Endothelial cell of umbilical vein (primary cell): Measurements from ENCODE around the gene STX8. TPM values are rescaled to one million over a fixed set of nuclear protein-coding genes. Genes with fewer than 3 reads are reported as not detected.

Experiments
- BruUV-seq: library from RNA; stranded (reverse); fragments of 400-500 nt; replicated peaks from 2 replicates; lab custom pipeline; 2021; lab: Mats Ljungman, UMichigan
- CTCF ChIA-PET: fragments of 300-600, 350-600 bp; sonication (Branson Sonifier 250); formaldehyde crosslinking; loops from one replicate; lab custom pipeline; 2021; ENCODE audit warnings: antibody characterized with exemption, inconsistent platforms; lab: Charles Lee
- POLR2A ChIA-PET: fragments of 300-600, 350-600 bp; sonication (Branson Sonifier 250); formaldehyde crosslinking; loops from one replicate; lab custom pipeline; 2021; ENCODE audit warnings: antibody characterized with exemption, inconsistent platforms; lab: Charles Lee
- DNase-seq: peaks from one replicate; pipeline ENCODE4 v3.0.0-alpha.2; 2011; ENCODE audit warnings: low read depth, low spot score
- FAIRE-seq: peaks from 2 replicates; lab custom pipeline; 2011; peaks lifted over from hg19 to GRCh38; lab: Jason Lieb, UNC
- H2AFZ ChIP-seq: 2 replicates; pipeline ENCODE4 v1.6.0; 2012; ENCODE audit warnings: low read depth, low read length, control low read depth, inconsistent platforms
- H3K27ac ChIP-seq: 2 replicates; pipeline ENCODE4 v1.5.1; 2011; ENCODE audit warnings: low read depth, mild to moderate bottlenecking, control low read depth, low read length, moderate library complexity; ENCODE audit not compliant: insufficient read depth
- H3K27me3 ChIP-seq, 2 experiments: 2 replicates each; pipeline versions ENCODE4 v1.6.0 to v1.6.1; 2011; ENCODE audit warnings: low read length in 2 of 2, mixed read lengths in 1 of 2; ENCODE audit not compliant: control insufficient read depth in 2 of 2, insufficient read depth in 2 of 2
- H3K36me3 ChIP-seq, 2 experiments: 2 replicates in 1 of 2; 3 replicates in 1 of 2; pipeline ENCODE4 v1.5.1; 2011; ENCODE audit warnings: low read length in 2 of 2, mild to moderate bottlenecking in 1 of 2, moderate library complexity in 1 of 2; ENCODE audit not compliant: control insufficient read depth in 2 of 2, insufficient read depth in 2 of 2; ENCODE audit errors: extremely low read depth in 1 of 2
- H3K4me1 ChIP-seq: 3 replicates; pipeline ENCODE4 v1.5.1; 2011; ENCODE audit warnings: mild to moderate bottlenecking, low read length; ENCODE audit not compliant: control insufficient read depth, insufficient read depth; ENCODE audit errors: extremely low read depth
- H3K4me2 ChIP-seq: 2 replicates; pipeline ENCODE4 v1.6.1; 2011; ENCODE audit warnings: low read length, control low read depth, mixed read lengths; ENCODE audit not compliant: insufficient read depth
- H3K4me3 ChIP-seq, 3 experiments: fragments of 200-600 bp in 1 of 3; sonication (generic), shearing (Covaris generic) in 1 of 3; replicated peaks in 1 of 3; 2 replicates each; pipeline ENCODE4 v1.5.1; 2011 to 2016; ENCODE audit warnings: control low read depth in 3 of 3, low read length in 3 of 3, mild to moderate bottlenecking in 2 of 3, inconsistent platforms in 1 of 3, low read depth in 1 of 3, moderate library complexity in 1 of 3; ENCODE audit not compliant: insufficient read depth in 1 of 3
- H3K79me2 ChIP-seq: 2 replicates; pipeline ENCODE4 v1.6.0; 2012; ENCODE audit warnings: low read length, inconsistent platforms; ENCODE audit not compliant: control insufficient read depth, insufficient read depth
- H3K9ac ChIP-seq: replicated peaks from 2 replicates; pipeline ENCODE3; 2011; ENCODE audit warnings: low read length, control low read depth; ENCODE audit not compliant: insufficient read depth; ENCODE audit errors: extremely low read depth
- H3K9me1 ChIP-seq: replicated peaks from 3 replicates; pipeline ENCODE4 v1.6.0; 2011; ENCODE audit warnings: mild to moderate bottlenecking, low read length; ENCODE audit not compliant: control insufficient read depth, insufficient read depth; ENCODE audit errors: extremely low read depth
- H3K9me3 ChIP-seq: replicated peaks from 2 replicates; pipeline ENCODE4 v1.5.1; 2012; ENCODE audit warnings: low read length, inconsistent platforms; ENCODE audit not compliant: control insufficient read depth, insufficient read depth
- H4K20me1 ChIP-seq: replicated peaks from 2 replicates; pipeline ENCODE3; 2011; ENCODE audit warnings: mild to moderate bottlenecking, low read length; ENCODE audit not compliant: control insufficient read depth, insufficient read depth; ENCODE audit errors: extremely low read depth
- EZH2 ChIP-seq: IDR thresholded peaks from 2 replicates; pipeline ENCODE4 v1.6.1; 2012; ENCODE audit warnings: borderline replicate concordance, low read depth, mild to moderate bottlenecking, moderate library complexity, low read length, inconsistent platforms; ENCODE audit not compliant: severe bottlenecking
- FOS ChIP-seq: IDR thresholded peaks from 2 replicates; pipeline ENCODE4 v1.6.1; 2011; ENCODE audit warnings: mild to moderate bottlenecking, low read length, moderate library complexity, borderline replicate concordance; ENCODE audit not compliant: insufficient read depth
- GATA2 ChIP-seq: IDR thresholded peaks from 2 replicates; pipeline ENCODE4 v1.7.0; 2011; ENCODE audit warnings: low read depth, mild to moderate bottlenecking, moderate library complexity, mixed read lengths, low read length; ENCODE audit not compliant: insufficient read length, insufficient read depth
- JUN ChIP-seq: IDR thresholded peaks from 2 replicates; pipeline ENCODE4 v1.6.1; 2011; ENCODE audit warnings: borderline replicate concordance, low read depth; ENCODE audit not compliant: insufficient read length, insufficient read depth
- MAX ChIP-seq: IDR thresholded peaks from 2 replicates; pipeline ENCODE4 v1.6.1; 2011; ENCODE audit not compliant: insufficient read depth, insufficient read length
- MYC ChIP-seq: IDR thresholded peaks from one replicate; pipeline ENCODE4 v1.6.1; 2011; ENCODE audit warnings: mild to moderate bottlenecking, low read depth, low read length
- POLR2A ChIP-seq: IDR thresholded peaks from 2 replicates; pipeline ENCODE4 v1.6.1; 2012; ENCODE audit warnings: low read depth, mild to moderate bottlenecking, control low read depth, low read length
- POLR2AphosphoS5 ChIP-seq: IDR thresholded peaks from 2 replicates; pipeline ENCODE4 v1.6.1; 2012; ENCODE audit warnings: low read depth, mild to moderate bottlenecking, control low read depth, low read length, moderate library complexity; ENCODE audit not compliant: insufficient read depth
- dilution Hi-C: fragments of 300-500 bp; cut with MboI; formaldehyde crosslinking; loops from one replicate; pipeline ENCODE4 v1.15.0; 2019; ENCODE audit warnings: low sequenced_read_pairs; ENCODE audit not compliant: extremely low pct_ligation_motif_present
- intact Hi-C: fragments of 100-400 bp; cut with micrococcal nuclease; formaldehyde crosslinking; loops from one replicate; pipeline ENCODE4 v1.10.0; 2022
- polyA plus RNA-seq, 4 experiments: library from polyadenylated mRNA; depleted of rRNA in 3 of 4; stranded (reverse) in 3 of 4; unstranded in 1 of 4; fragments of >200 nt; gene quantifications; 2 replicates each; pipeline versions ENCODE4 v1.2.1 to v1.2.3, GENCODE V29; 2011 to 2012; ENCODE audit warnings: missing spikeins in 1 of 4
- total RNA-seq: library from RNA; stranded (reverse); gene quantifications from 2 replicates; pipeline ENCODE4 v1.2.3, GENCODE V29; 2021
- TF ChIP-seq, protein P1 (sequence below), 2 donors: IDR thresholded peaks; 1 replicate in 1 of 2; 2 replicates in 1 of 2; pipeline ENCODE4 v1.5.1; 2011; ENCODE audit warnings: low read length in 2 of 2, mild to moderate bottlenecking in 2 of 2, moderate library complexity in 2 of 2, control low read depth in 1 of 2, inconsistent platforms in 1 of 2, low read depth in 1 of 2; ENCODE audit not compliant: insufficient read depth in 1 of 2; ENCODE audit errors: extremely low read depth in 1 of 2

The STX8 gene
- total and polyA plus RNA-seq, 2 donors (not counting 3 experiments of a cell fraction or from before 2014, with no cell fraction given), result 25.9 to 67.3 TPM

DNA sequence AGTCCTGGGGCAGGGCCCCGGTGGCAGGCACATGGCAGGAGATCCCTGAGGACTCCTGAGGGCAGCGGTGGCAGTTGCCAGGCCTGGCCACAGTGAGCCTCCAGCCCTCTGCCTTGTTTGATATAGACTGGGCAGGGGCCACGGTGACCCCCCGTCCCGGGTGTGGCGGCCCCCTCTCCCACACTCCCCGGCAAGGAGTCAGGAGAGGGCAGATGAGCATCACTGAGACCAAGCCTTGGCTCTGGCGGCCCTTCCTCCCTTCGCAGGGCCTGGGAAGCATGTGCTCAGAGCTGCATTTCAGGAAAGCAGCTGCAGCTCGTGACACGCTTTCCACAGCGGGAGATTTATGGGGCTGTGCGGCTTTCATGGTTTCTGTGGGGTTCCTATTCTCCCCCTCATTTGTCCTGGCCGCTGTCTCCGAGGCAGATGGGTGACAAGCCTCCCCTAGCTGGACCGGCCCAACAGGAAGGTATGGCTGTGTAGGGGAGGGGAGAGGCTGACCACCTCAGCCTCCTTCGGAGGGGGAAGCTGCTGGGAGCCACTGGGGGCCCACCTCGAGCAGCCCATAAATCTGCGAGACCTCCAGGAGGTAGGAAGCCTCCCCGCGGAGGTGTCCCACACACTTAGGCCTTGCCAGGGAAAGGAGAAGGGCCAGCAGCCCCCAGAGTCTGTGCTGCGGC lies 342.9 kb downstream of the STX8 start:
- Histone ChIP-seq H3K36me3 (no peaks in the 10 kb centered on the region), H3K4me1 (no peaks in the 10 kb centered on the region), H3K79me2 (no peaks in the 10 kb centered on the region), H3K27ac (no peak overlapping the region), H3K4me2 (no peak overlapping the region), H2AFZ (no peak overlapping the region), H3K9ac (no peak overlapping the region), H3K9me1 (no peaks in the 10 kb centered on the region), H4K20me1 (no peaks in the 10 kb centered on the region), H3K4me3 (no peak overlapping the region), H3K9me3 (no peaks in the 10 kb centered on the region), H3K27me3 (no peaks in the 10 kb centered on the region)
- POLR2A ChIA-PET, result interaction anchor here (0.5 kb wide), 1 partner anchor 8 kb away, joined by 3 read pairs; no protein-coding TSS in a partner anchor
- DNase-seq, result no peak
- dilution Hi-C loops (no loop called here), intact Hi-C loops (no loop called here)
- TF ChIP-seq MYC (no peak), FOS (no peak), MAX (no peak), POLR2A (no peak), JUN (no peak), GATA2 (no peak), POLR2AphosphoS5 (no peak), EZH2 (no peak)
- TF ChIP-seq, protein P1, sequence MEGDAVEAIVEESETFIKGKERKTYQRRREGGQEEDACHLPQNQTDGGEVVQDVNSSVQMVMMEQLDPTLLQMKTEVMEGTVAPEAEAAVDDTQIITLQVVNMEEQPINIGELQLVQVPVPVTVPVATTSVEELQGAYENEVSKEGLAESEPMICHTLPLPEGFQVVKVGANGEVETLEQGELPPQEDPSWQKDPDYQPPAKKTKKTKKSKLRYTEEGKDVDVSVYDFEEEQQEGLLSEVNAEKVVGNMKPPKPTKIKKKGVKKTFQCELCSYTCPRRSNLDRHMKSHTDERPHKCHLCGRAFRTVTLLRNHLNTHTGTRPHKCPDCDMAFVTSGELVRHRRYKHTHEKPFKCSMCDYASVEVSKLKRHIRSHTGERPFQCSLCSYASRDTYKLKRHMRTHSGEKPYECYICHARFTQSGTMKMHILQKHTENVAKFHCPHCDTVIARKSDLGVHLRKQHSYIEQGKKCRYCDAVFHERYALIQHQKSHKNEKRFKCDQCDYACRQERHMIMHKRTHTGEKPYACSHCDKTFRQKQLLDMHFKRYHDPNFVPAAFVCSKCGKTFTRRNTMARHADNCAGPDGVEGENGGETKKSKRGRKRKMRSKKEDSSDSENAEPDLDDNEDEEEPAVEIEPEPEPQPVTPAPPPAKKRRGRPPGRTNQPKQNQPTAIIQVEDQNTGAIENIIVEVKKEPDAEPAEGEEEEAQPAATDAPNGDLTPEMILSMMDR (IDR thresholded peaks at IDR 0.05; ENCODE audit: extremely low read depth in 1 of 2, insufficient read depth in 1 of 2, low read depth in 1 of 2, low read length in 2 of 2), result no peak
- CTCF ChIA-PET, result no interaction called here
- no peak for FAIRE-seq
- no TSS peak for BruUV-seq
